DOHH2 (cell line): ENCODE results near the gene ARFGEF3.

Experiments used
- H3F3A ChIP-seq: fragments of 200-600 bp; sonication (generic), shearing (Covaris generic); 2 replicates; pipeline ENCODE4 v1.6.0; 2016; ENCODE audit warnings: antibody characterized with exemption, mild to moderate bottlenecking; ENCODE audit not compliant: control insufficient read depth, insufficient read depth
- H3K27ac ChIP-seq: fragments of 200-600 bp; sonication (generic); 2 replicates; pipeline ENCODE4 v1.5.1; 2014; ENCODE audit warnings: low read depth, mild to moderate bottlenecking, low read length, moderate library complexity
- H3K27me3 ChIP-seq: fragments of 200-600 bp; sonication (generic); 2 replicates; pipeline ENCODE4 v1.6.1; 2014; ENCODE audit warnings: mild to moderate bottlenecking, low read length, mixed read lengths; ENCODE audit not compliant: control insufficient read depth
- H3K36me3 ChIP-seq: fragments of 200-600 bp; sonication (generic); 2 replicates; pipeline ENCODE4 v1.6.1; 2014; ENCODE audit warnings: mild to moderate bottlenecking, low read length, moderate library complexity, mixed read lengths; ENCODE audit not compliant: control insufficient read depth
- H3K4me1 ChIP-seq: fragments of 200-600 bp; sonication (generic); 2 replicates; pipeline ENCODE4 v1.6.1; 2014; ENCODE audit warnings: mild to moderate bottlenecking, low read length, mixed read lengths; ENCODE audit not compliant: control insufficient read depth
- H3K4me2 ChIP-seq: fragments of 200-600 bp; sonication (generic); 2 replicates; pipeline ENCODE4 v1.6.0; 2014; ENCODE audit warnings: mild to moderate bottlenecking, low read length, moderate library complexity
- H3K4me3 ChIP-seq: fragments of 200-600 bp; sonication (generic); 2 replicates; pipeline ENCODE4 v1.5.1; 2014; ENCODE audit warnings: mild to moderate bottlenecking, low read length, mixed read lengths
- H3K79me2 ChIP-seq: fragments of 200-600 bp; sonication (generic); 2 replicates; pipeline ENCODE4 v1.6.1; 2014; ENCODE audit warnings: mild to moderate bottlenecking, low read length, mixed read lengths; ENCODE audit not compliant: control insufficient read depth
- H3K9me2 ChIP-seq: fragments of 200-600 bp; sonication (generic); replicated peaks from 2 replicates; pipeline ENCODE4 v1.6.1; 2014; ENCODE audit warnings: mild to moderate bottlenecking, low read length, mixed read lengths; ENCODE audit not compliant: control insufficient read depth
- H3K9me3 ChIP-seq: fragments of 200-600 bp; sonication (generic); 2 replicates; pipeline ENCODE4 v1.6.1; 2014; ENCODE audit warnings: antibody characterized with exemption, low read length, mixed read lengths; ENCODE audit not compliant: control insufficient read depth, insufficient read depth
- H4K20me1 ChIP-seq: fragments of 200-600 bp; sonication (generic); 2 replicates; pipeline ENCODE4 v1.6.0; 2014; ENCODE audit warnings: low read depth, mild to moderate bottlenecking, antibody characterized with exemption, low read length, moderate library complexity; ENCODE audit not compliant: control insufficient read depth, insufficient read depth
- CTCF ChIP-seq: fragments of 200-600 bp; sonication (generic); IDR thresholded peaks from one replicate; pipeline ENCODE4 v1.5.1; 2014; ENCODE audit warnings: antibody characterized with exemption, mild to moderate bottlenecking, low read depth, low read length; ENCODE audit not compliant: poor library complexity, severe bottlenecking
- EZH2phosphoT487 ChIP-seq: fragments of 200-600 bp; sonication (generic); IDR thresholded peaks from 2 replicates; pipeline ENCODE4 v1.6.1; 2017; ENCODE audit warnings: borderline replicate concordance, mild to moderate bottlenecking, antibody characterized with exemption, low read length, moderate library complexity, mixed read lengths

ARFGEF3 gene

GRCh38 chr6:138160329-138161087 is 1.2 kb upstream of the ARFGEF3 start:
- no peaks in the 10 kb centered on the region for H3K4me1 ChIP-seq
- no peaks in the 10 kb centered on the region for H3K79me2 ChIP-seq
- no peaks in the 10 kb centered on the region for H3K36me3 ChIP-seq
- TF ChIP-seq CTCF (no peak), EZH2phosphoT487 (no peak)
- H3K4me3 ChIP-seq: no peak overlapping the region
- H3K9me3 ChIP-seq: no peaks in the 10 kb centered on the region; the same call in 1 of the 2 replicates
- no peaks in the 10 kb centered on the region for H3F3A ChIP-seq
- no peak overlapping the region for H3K4me2 ChIP-seq
- H3K9me2 ChIP-seq: no peaks in the 10 kb centered on the region; the same call in 1 of the 2 replicates
- peaks cover 21% of the 10 kb centered on the region for H3K27me3 ChIP-seq
- no peaks in the 10 kb centered on the region for H4K20me1 ChIP-seq
- H3K27ac ChIP-seq: no peak overlapping the region

- H3K79me2 ChIP-seq: no peaks in the 10 kb centered on the region
- no peaks in the 10 kb centered on the region; the same call in 1 of the 2 replicates for H3K9me3 ChIP-seq
- no peak for TF ChIP-seq EZH2phosphoT487
- TF ChIP-seq CTCF: no peak
- no peak overlapping the region for H3K4me3 ChIP-seq
- peaks cover 21% of the 10 kb centered on the region for H3K27me3 ChIP-seq
- no peak overlapping the region for H3K4me2 ChIP-seq
- no peaks in the 10 kb centered on the region for H4K20me1 ChIP-seq
- no peak overlapping the region for H3K27ac ChIP-seq
- H3K36me3 ChIP-seq: no peaks in the 10 kb centered on the region
- H3F3A ChIP-seq: no peaks in the 10 kb centered on the region
- no peaks in the 10 kb centered on the region; the same call in 1 of the 2 replicates for H3K9me2 ChIP-seq
- no peaks in the 10 kb centered on the region for H3K4me1 ChIP-seq
Measured at GRCh38 chr6:138161088-138161337, 726 bp upstream of the ARFGEF3 start.

GRCh38 chr6:138162111-138162954 is 594 bp downstream of the ARFGEF3 start:
- H3K4me2 ChIP-seq: no peak overlapping the region
- H3K27me3 ChIP-seq: peaks cover 21% of the 10 kb centered on the region
- H3K4me1 ChIP-seq: no peaks in the 10 kb centered on the region
- no peaks in the 10 kb centered on the region for H3K79me2 ChIP-seq
- no peak overlapping the region for H3K4me3 ChIP-seq
- H3K9me3 ChIP-seq: no peaks in the 10 kb centered on the region; the same call in 1 of the 2 replicates
- H4K20me1 ChIP-seq: no peaks in the 10 kb centered on the region
- H3K36me3 ChIP-seq: no peaks in the 10 kb centered on the region
- TF ChIP-seq CTCF: no peak
- H3F3A ChIP-seq: no peaks in the 10 kb centered on the region
- H3K27ac ChIP-seq: no peak overlapping the region
- H3K9me2 ChIP-seq: no peaks in the 10 kb centered on the region; the same call in 1 of the 2 replicates
